SK-N-SH (cell line): ENCODE measurements around the gene DLG2.

ENCODE experiments used
- CTCF ChIP-seq: fragments of 200-600 bp; sonication (generic); IDR thresholded peaks from 2 replicates; pipeline ENCODE4 v1.6.1; 2017; ENCODE audit warnings: antibody characterized with exemption, mild to moderate bottlenecking, moderate library complexity
- FOXM1 ChIP-seq: IDR thresholded peaks from 2 replicates; pipeline ENCODE4 v1.4.0; 2012; ENCODE audit warnings: low read depth, mild to moderate bottlenecking
- NRF1 ChIP-seq: IDR thresholded peaks from 2 replicates; pipeline ENCODE4 v1.6.1; 2012; ENCODE audit warnings: low read depth, mild to moderate bottlenecking, low read length
- SMC3 ChIP-seq: IDR thresholded peaks from 2 replicates; pipeline ENCODE4 v1.6.1; 2012; ENCODE audit warnings: low read depth, low read length, improper control_type of control experiment

- TF ChIP-seq NRF1 (no peak), FOXM1 (no peak), CTCF (no peak), SMC3 (no peak)
Observed at GRCh38 chr11:83827520-83827919, 1799.6 kb downstream of the DLG2 start.
